GM19468 (cell line): ENCODE results near the gene CHDH.

Experiments
- ATAC-seq: cut with Tn5 transposase; IDR thresholded peaks from one replicate; pipeline ENCODE4 v1.9.1; 2021; ENCODE audit warnings: mild to moderate bottlenecking, moderate library complexity, moderate number of reproducible peaks; ENCODE audit not compliant: unreplicated experiment; ENCODE audit errors: extremely low read depth

CHDH gene

GRCh38 chr3:53768478-53769459 lies 77.5 kb downstream of the CHDH start:
- no peak for ATAC-seq

- no peak for ATAC-seq
Measured at GRCh38 chr3:53766706-53767105, 79.5 kb downstream of the CHDH start.

GRCh38 chr3:53765753-53766152 lies 80.5 kb downstream of the CHDH start:
- ATAC-seq = no peak

GRCh38 chr3:53764026-53764775 lies 82.0 kb downstream of the CHDH start:
- no peak for ATAC-seq

- ATAC-seq = no peak
Measured at GRCh38 chr3:53763353-53763752, 82.9 kb downstream of the CHDH start.
